ENCODE results near the gene CSF2.

DNA sequence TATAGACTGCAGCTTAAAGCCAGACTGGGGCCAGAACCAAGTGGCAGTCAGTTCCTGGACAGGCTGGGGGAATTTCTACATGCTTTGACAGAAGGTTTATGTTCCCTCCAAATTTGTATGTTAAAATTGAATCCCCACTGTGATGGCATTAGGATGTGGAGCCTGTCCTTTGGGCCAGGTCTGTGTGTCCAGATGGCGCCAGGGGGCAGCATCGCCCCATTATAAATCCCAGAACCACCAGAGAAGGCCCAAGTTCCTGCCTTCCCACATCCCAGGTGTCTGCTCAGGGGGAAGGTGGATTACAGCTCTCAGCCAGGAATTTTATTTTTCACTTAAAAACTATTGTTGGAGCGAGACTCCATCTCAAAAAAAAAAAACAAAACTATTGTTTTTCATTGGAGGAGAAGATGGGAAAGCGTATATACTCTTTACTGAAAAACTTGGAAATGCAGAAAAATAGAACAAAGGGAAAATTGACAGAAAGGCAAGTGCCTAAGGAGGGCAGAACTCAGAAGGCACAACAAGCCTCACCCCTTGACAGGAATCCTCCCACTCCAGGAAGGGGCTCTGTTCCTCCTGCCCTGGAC, 8.1 kb upstream of the CSF2 start:
- TF ChIP-seq, protein P1, sequence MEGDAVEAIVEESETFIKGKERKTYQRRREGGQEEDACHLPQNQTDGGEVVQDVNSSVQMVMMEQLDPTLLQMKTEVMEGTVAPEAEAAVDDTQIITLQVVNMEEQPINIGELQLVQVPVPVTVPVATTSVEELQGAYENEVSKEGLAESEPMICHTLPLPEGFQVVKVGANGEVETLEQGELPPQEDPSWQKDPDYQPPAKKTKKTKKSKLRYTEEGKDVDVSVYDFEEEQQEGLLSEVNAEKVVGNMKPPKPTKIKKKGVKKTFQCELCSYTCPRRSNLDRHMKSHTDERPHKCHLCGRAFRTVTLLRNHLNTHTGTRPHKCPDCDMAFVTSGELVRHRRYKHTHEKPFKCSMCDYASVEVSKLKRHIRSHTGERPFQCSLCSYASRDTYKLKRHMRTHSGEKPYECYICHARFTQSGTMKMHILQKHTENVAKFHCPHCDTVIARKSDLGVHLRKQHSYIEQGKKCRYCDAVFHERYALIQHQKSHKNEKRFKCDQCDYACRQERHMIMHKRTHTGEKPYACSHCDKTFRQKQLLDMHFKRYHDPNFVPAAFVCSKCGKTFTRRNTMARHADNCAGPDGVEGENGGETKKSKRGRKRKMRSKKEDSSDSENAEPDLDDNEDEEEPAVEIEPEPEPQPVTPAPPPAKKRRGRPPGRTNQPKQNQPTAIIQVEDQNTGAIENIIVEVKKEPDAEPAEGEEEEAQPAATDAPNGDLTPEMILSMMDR (IDR thresholded peaks at IDR 0.05), result peak in 4 of 6 experiments; percentile 44 to 47 (median 44)
- TF ChIP-seq POLR2A (IDR thresholded peaks at IDR 0.05), result no peak
